Sigmoid colon (tissue), 7 donors: ENCODE data around the gene GNAS-AS1. TPM values are rescaled to one million over a fixed set of nuclear protein-coding genes. Genes with fewer than 3 reads are reported as not detected.

Experiments
- DNase-seq: peaks from one replicate; pipeline ENCODE4 v3.0.0-alpha.2; 2019
- H3K27ac ChIP-seq, 4 donors: fragments of 200-600 bp; sonication (generic); one replicate each; pipeline ENCODE4 v1.5.1; 2016 to 2019; ENCODE audit warnings: mild to moderate bottlenecking in 1 of 4
- H3K27me3 ChIP-seq, 3 donors: fragments of 200-600 bp; sonication (generic); one replicate each; pipeline ENCODE4 v1.5.1; 2019; ENCODE audit warnings: mild to moderate bottlenecking in 1 of 3
- H3K36me3 ChIP-seq, 4 donors: fragments of 200-600 bp; sonication (generic); one replicate each; pipeline ENCODE4 v1.5.1; 2016 to 2019
- H3K4me1 ChIP-seq, 4 donors: fragments of 200-600 bp; sonication (generic); one replicate each; pipeline ENCODE4 v1.5.1; 2017 to 2019
- H3K4me3 ChIP-seq, 4 donors: fragments of 200-600 bp; sonication (generic); one replicate each; pipeline ENCODE4 v1.5.1; 2017 to 2019; ENCODE audit warnings: mild to moderate bottlenecking in 2 of 4, moderate library complexity in 1 of 4
- H3K9me3 ChIP-seq, 4 donors: fragments of 200-600 bp in 3 of 4; sonication (generic) in 3 of 4; one replicate each; pipeline versions ENCODE4 v1.5.1 to v1.6.1; 2013 to 2019
- CTCF ChIP-seq, 4 experiments: fragments of 450-650 bp in 3 of 4; fragments of 200-600 bp in 1 of 4; IDR thresholded peaks; one replicate each; pipeline ENCODE4 v1.5.1; 2016 to 2019; ENCODE audit warnings: antibody characterized with exemption in 4 of 4, mild to moderate bottlenecking in 3 of 4, moderate library complexity in 2 of 4
- EP300 ChIP-seq, 4 donors: sonication (generic); formaldehyde crosslinking; IDR thresholded peaks; one replicate each; pipeline ENCODE4 v1.6.1; 2017; ENCODE audit warnings: antibody characterized with exemption in 4 of 4
- POLR2A ChIP-seq, 2 donors: fragments of 450-650 bp; IDR thresholded peaks; one replicate each; pipeline ENCODE4 v1.6.1; 2016; ENCODE audit warnings: antibody characterized with exemption in 2 of 2, mild to moderate bottlenecking in 2 of 2, moderate library complexity in 2 of 2
- POLR2AphosphoS5 ChIP-seq, 4 donors: sonication (generic); formaldehyde crosslinking; IDR thresholded peaks; one replicate each; pipeline ENCODE4 v1.6.1; 2017; ENCODE audit warnings: antibody characterized with exemption in 4 of 4
- WGBS, 2 donors: extraction: QIAGEN DNeasy Blood & Tissue Kit; methylation state at CpG; one replicate each; pipeline ENCODE4 v1.1.7; 2013; 5-methylcytosine and 5-hydroxymethylcytosine counted together
- intact Hi-C: fragments of 100-400 bp; cut with DNase I; formaldehyde crosslinking; loops from one replicate; pipeline ENCODE4 v1.15.1; 2023
- polyA plus RNA-seq, 3 donors: library from polyadenylated mRNA; stranded (reverse); fragments of 200-250 nt; gene quantifications; one replicate each; pipeline ENCODE4 v1.2.3, GENCODE V29; 2013
- total RNA-seq, 4 donors: library from RNA; depleted of rRNA; stranded (reverse); fragments of >200 nt; gene quantifications; one replicate each; pipeline ENCODE4 v1.1.0, GENCODE V29; 2016
- donor health status: healthy with polysubstance abuse.
- donor health status: Bipolar disorder and iron deficiency.
- donor health status: healthy.

GNAS-AS1 gene
- total and polyA plus RNA-seq, 7 donors = 0.33 to 0.69 (median 0.36) TPM; not detected in 4

GRCh38 chr20:58837717-58838116 is 13.0 kb downstream of the GNAS-AS1 start:
- no peaks in the 10 kb centered on the region for H3K9me3 ChIP-seq
- TF ChIP-seq POLR2AphosphoS5 (IDR thresholded peaks at IDR 0.05) (no peak), CTCF (IDR thresholded peaks at IDR 0.05) (no peak), EP300 (IDR thresholded peaks at IDR 0.05) (no peak), POLR2A (IDR thresholded peaks at IDR 0.05) (no peak)
- peaks cover 10 to 48% (median 30%) of the 10 kb centered on the region in 3 donors for H3K27me3 ChIP-seq
- DNase-seq = no peak
- H3K36me3 ChIP-seq = no peaks in the 10 kb centered on the region
- WGBS, 2 donors = 58 to 75% methylated on average over 1 of the region's 1 CpG
- H3K27ac ChIP-seq = no peak overlapping the region
- intact Hi-C loops = no loop called here
- H3K4me3 ChIP-seq = no peak overlapping the region
- peaks cover 0 to 14% (median 11%) of the 10 kb centered on the region in 4 donors for H3K4me1 ChIP-seq

- Histone ChIP-seq H3K36me3 (no peaks in the 10 kb centered on the region), H3K9me3 (no peaks in the 10 kb centered on the region), H3K27ac (no peak overlapping the region), H3K4me1 (peaks cover 0 to 14% (median 11%) of the 10 kb centered on the region in 4 donors), H3K27me3 (peaks cover 8 to 38% (median 26%) of the 10 kb centered on the region in 3 donors), H3K4me3 (no peak overlapping the region)
- 81 to 86% methylated on average over 10 of the region's 10 CpGs for WGBS, 2 donors
- no peak for DNase-seq
- intact Hi-C loops = no loop called here
- no peak for TF ChIP-seq POLR2AphosphoS5 (IDR thresholded peaks at IDR 0.05)
- TF ChIP-seq POLR2A (IDR thresholded peaks at IDR 0.05) = no peak
- TF ChIP-seq CTCF (IDR thresholded peaks at IDR 0.05) = no peak
- TF ChIP-seq EP300 (IDR thresholded peaks at IDR 0.05) = no peak
These were observed 14.0 kb downstream of the GNAS-AS1 start for GRCh38 chr20:58836616-58837204.

- H3K36me3 ChIP-seq = no peaks in the 10 kb centered on the region
- 82 to 86% methylated on average over 2 of the region's 2 CpGs for WGBS, 2 donors
- no peak for DNase-seq
- no peak overlapping the region for H3K27ac ChIP-seq
- peaks cover 6 to 23% (median 13%) of the 10 kb centered on the region in 3 donors for H3K27me3 ChIP-seq
- H3K4me1 ChIP-seq = peaks cover 0 to 11% (median 10%) of the 10 kb centered on the region in 4 donors
- H3K4me3 ChIP-seq = no peak overlapping the region
- TF ChIP-seq CTCF (IDR thresholded peaks at IDR 0.05) (no peak), EP300 (IDR thresholded peaks at IDR 0.05) (no peak)
- H3K9me3 ChIP-seq = no peaks in the 10 kb centered on the region
- intact Hi-C loops = no loop called here
These were observed 15.5 kb downstream of the GNAS-AS1 start for GRCh38 chr20:58835231-58835630.

DNA sequence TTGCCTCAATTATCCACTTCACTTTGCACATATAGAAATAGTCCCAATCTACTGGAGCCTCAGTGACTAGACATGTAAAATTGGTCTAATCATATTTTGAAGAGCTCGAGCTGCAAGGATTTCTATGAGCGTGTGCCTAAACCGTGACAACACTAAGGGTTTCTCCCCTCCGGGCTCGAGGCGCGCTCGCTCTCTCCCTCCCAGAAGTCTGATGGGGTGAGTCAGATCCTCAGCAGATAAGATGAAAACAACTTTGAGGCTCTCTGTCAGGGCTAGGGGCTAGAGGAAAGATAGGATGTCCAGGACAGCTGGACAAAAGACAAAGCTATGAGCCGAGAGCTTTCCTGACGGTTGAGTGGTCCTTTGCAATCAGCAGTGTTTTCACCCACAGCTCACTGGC is 16.8 kb downstream of the GNAS-AS1 start:
- no peak for DNase-seq
- H3K4me1 ChIP-seq = peaks cover 0 to 9% (median 4%) of the 10 kb centered on the region in 4 donors
- H3K36me3 ChIP-seq = no peaks in the 10 kb centered on the region
- WGBS, 2 donors = 87 to 93% methylated on average over 10 of the region's 10 CpGs
- H3K27ac ChIP-seq = no peak overlapping the region
- no peaks in the 10 kb centered on the region for H3K9me3 ChIP-seq
- peaks cover 0 to 10% (median under 1%) of the 10 kb centered on the region in 3 donors for H3K27me3 ChIP-seq
- intact Hi-C loops = no loop called here
- H3K4me3 ChIP-seq = no peak overlapping the region
- no peak for TF ChIP-seq POLR2A (IDR thresholded peaks at IDR 0.05)
- TF ChIP-seq EP300 (IDR thresholded peaks at IDR 0.05) = no peak
- no peak for TF ChIP-seq CTCF (IDR thresholded peaks at IDR 0.05)
- no peak for TF ChIP-seq POLR2AphosphoS5 (IDR thresholded peaks at IDR 0.05)

DNA sequence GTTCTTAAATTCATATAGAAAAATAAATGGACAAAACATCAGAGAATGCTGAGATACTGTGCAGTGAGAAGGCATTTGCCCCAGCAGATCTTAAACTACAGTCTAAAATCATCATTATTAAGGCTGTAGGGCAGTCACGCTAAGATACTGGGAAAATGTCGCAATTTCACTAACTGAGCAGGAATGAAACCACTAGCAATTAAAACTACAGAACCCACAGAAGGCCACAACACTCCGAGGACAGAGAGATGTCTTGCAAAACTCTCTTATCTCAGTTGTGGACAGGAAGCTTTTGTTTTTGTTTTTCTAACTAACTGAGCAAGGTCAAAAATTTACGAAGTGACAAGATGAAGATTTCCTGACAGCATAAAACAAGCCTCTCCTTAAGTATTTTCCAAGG is 18.2 kb downstream of the GNAS-AS1 start:
- DNase-seq = no peak
- TF ChIP-seq POLR2A (IDR thresholded peaks at IDR 0.05) = no peak
- TF ChIP-seq EP300 (IDR thresholded peaks at IDR 0.05) = no peak
- TF ChIP-seq POLR2AphosphoS5 (IDR thresholded peaks at IDR 0.05) = no peak
- no peak for TF ChIP-seq CTCF (IDR thresholded peaks at IDR 0.05)
- H3K4me1 ChIP-seq = peaks cover 0 to 11% (median 5%) of the 10 kb centered on the region in 4 donors
- intact Hi-C loops = no loop called here
- no peaks in the 10 kb centered on the region for H3K36me3 ChIP-seq
- 66 to 68% methylated on average over 4 of the region's 4 CpGs for WGBS, 2 donors
- no peak overlapping the region for H3K27ac ChIP-seq
- peaks cover 0 to 5% (median 0%) of the 10 kb centered on the region in 3 donors for H3K27me3 ChIP-seq
- H3K4me3 ChIP-seq = no peak overlapping the region
- H3K9me3 ChIP-seq = no peaks in the 10 kb centered on the region
